ENCODE measurements around the gene MLC1. TPM values are rescaled to one million over a fixed set of nuclear protein-coding genes. Genes with fewer than 3 reads are reported as not detected.

MLC1 gene
- total RNA-seq, 2 experiments from 2014 or later: 1.9 to 2.9 TPM

GRCh38 chr22:50063589-50064393 is 21.4 kb downstream of the MLC1 start:
- no peaks in the 10 kb centered on the region for H3K9me3 Mint-ChIP-seq (ENCODE audit: low read depth)
- no peak for DNase-seq

GRCh38 chr22:50062509-50063135 is 22.6 kb downstream of the MLC1 start:
- CTCF ChIA-PET: no interaction called here
- Mint-ChIP-seq H3K9me3 (ENCODE audit: low read depth) (no peaks in the 10 kb centered on the region), H3K27me3 (peaks cover 17% of the 10 kb centered on the region), H3K4me1 (no peaks in the 10 kb centered on the region), H3K27ac (peak overlapping the region; percentile 1), H3K36me3 (no peaks in the 10 kb centered on the region), H3K4me3 (no peak overlapping the region)
- ATAC-seq (no peak), DNase-seq (no peak)

More at GRCh38 chr22:50063589-50064393, 21.4 kb downstream of the MLC1 start:
- H3K4me1 Mint-ChIP-seq: no peaks in the 10 kb centered on the region
- no peaks in the 10 kb centered on the region for H3K36me3 Mint-ChIP-seq
- CTCF ChIA-PET: interaction anchor here (1.3 kb wide), 1 partner anchor 33 kb away, joined by 3 read pairs; no protein-coding TSS in a partner anchor
- H3K27ac Mint-ChIP-seq: no peak overlapping the region
- peaks cover 14% of the 10 kb centered on the region for H3K27me3 Mint-ChIP-seq
- no peak for ATAC-seq
- no peak overlapping the region for H3K4me3 Mint-ChIP-seq

- Mint-ChIP-seq H3K4me3 (no peak overlapping the region), H3K27ac (no peak overlapping the region), H3K36me3 (no peaks in the 10 kb centered on the region), H3K4me1 (no peaks in the 10 kb centered on the region), H3K9me3 (ENCODE audit: low read depth) (no peaks in the 10 kb centered on the region), H3K27me3 (peaks cover 19% of the 10 kb centered on the region)
- ATAC-seq (no peak), DNase-seq (no peak)
- CTCF ChIA-PET: no interaction called here
These were observed 23.3 kb downstream of the MLC1 start for GRCh38 chr22:50061824-50062355.

- H3K4me1 Mint-ChIP-seq: no peaks in the 10 kb centered on the region
- peaks cover 19% of the 10 kb centered on the region for H3K27me3 Mint-ChIP-seq
- H3K9me3 Mint-ChIP-seq (ENCODE audit: low read depth): no peaks in the 10 kb centered on the region
- CTCF ChIA-PET: no interaction called here
- no peak for DNase-seq
- no peak overlapping the region for H3K4me3 Mint-ChIP-seq
- H3K27ac Mint-ChIP-seq: no peak overlapping the region
- no peaks in the 10 kb centered on the region for H3K36me3 Mint-ChIP-seq
- ATAC-seq: no peak
These were observed 23.9 kb downstream of the MLC1 start for GRCh38 chr22:50061141-50061823.

- Mint-ChIP-seq H3K4me1 (no peaks in the 10 kb centered on the region), H3K9me3 (ENCODE audit: low read depth) (no peaks in the 10 kb centered on the region), H3K27me3 (peaks cover 21% of the 10 kb centered on the region), H3K36me3 (no peaks in the 10 kb centered on the region), H3K4me3 (no peak overlapping the region), H3K27ac (no peak overlapping the region)
- no peak for DNase-seq
- no peak for ATAC-seq
- CTCF ChIA-PET: no interaction called here
These were observed 24.6 kb downstream of the MLC1 start for GRCh38 chr22:50060441-50061140.

- ATAC-seq: no peak
- Mint-ChIP-seq H3K27ac (no peak overlapping the region), H3K4me3 (no peak overlapping the region)
These were observed 25.4 kb downstream of the MLC1 start for GRCh38 chr22:50059881-50060262.

GRCh38 chr22:50058906-50059880 is 26.0 kb downstream of the MLC1 start:
- ATAC-seq (no peak), DNase-seq (no peak)
- peaks cover 23% of the 10 kb centered on the region for H3K27me3 Mint-ChIP-seq
- no peaks in the 10 kb centered on the region for H3K36me3 Mint-ChIP-seq
- CTCF ChIA-PET: no interaction called here
- no peaks in the 10 kb centered on the region for H3K4me1 Mint-ChIP-seq
- H3K9me3 Mint-ChIP-seq (ENCODE audit: low read depth): no peaks in the 10 kb centered on the region
- H3K27ac Mint-ChIP-seq: no peak overlapping the region
- no peak overlapping the region for H3K4me3 Mint-ChIP-seq

More at GRCh38 chr22:50059881-50060262, 25.4 kb downstream of the MLC1 start:
- peaks cover 23% of the 10 kb centered on the region for H3K27me3 Mint-ChIP-seq
- DNase-seq: no peak
- H3K9me3 Mint-ChIP-seq (ENCODE audit: low read depth): no peaks in the 10 kb centered on the region
- CTCF ChIA-PET: no interaction called here
- H3K36me3 Mint-ChIP-seq: no peaks in the 10 kb centered on the region
- no peaks in the 10 kb centered on the region for H3K4me1 Mint-ChIP-seq

- Mint-ChIP-seq H3K27me3 (peaks cover 23% of the 10 kb centered on the region), H3K36me3 (no peaks in the 10 kb centered on the region), H3K4me3 (no peak within 1 kb of the TSS), H3K9me3 (ENCODE audit: low read depth) (peaks cover 2% of the 10 kb centered on the region), H3K4me1 (no peaks in the 10 kb centered on the region), H3K27ac (no peak within 1 kb of the TSS)
- DNase-seq (no peak), ATAC-seq (peak; percentile 20)
- CTCF ChIA-PET: no interaction called here
These were observed 26.9 kb downstream of the MLC1 start, which contains the start of gene TTLL8 for GRCh38 chr22:50058061-50058905. Gene TTLL8, minus strand, starts transcription at chr22:50058298.

- Mint-ChIP-seq H3K36me3 (no peaks in the 10 kb centered on the region), H3K27me3 (peaks cover 23% of the 10 kb centered on the region), H3K27ac (no peak overlapping the region), H3K9me3 (ENCODE audit: low read depth) (peaks cover 2% of the 10 kb centered on the region), H3K4me3 (no peak overlapping the region), H3K4me1 (no peaks in the 10 kb centered on the region)
- DNase-seq (no peak), ATAC-seq (no peak)
- CTCF ChIA-PET: no interaction called here
These were observed 27.8 kb downstream of the MLC1 start for GRCh38 chr22:50057278-50058060.

- peaks cover 2% of the 10 kb centered on the region for H3K9me3 Mint-ChIP-seq (ENCODE audit: low read depth)
- no peak for DNase-seq
- H3K27ac Mint-ChIP-seq: no peak overlapping the region
- no peak overlapping the region for H3K4me3 Mint-ChIP-seq
- CTCF ChIA-PET: interaction anchor here (1.3 kb wide), 1 partner anchor 29 kb away, joined by 3 read pairs; the partner anchor contains the start of gene MLC1
- no peaks in the 10 kb centered on the region for H3K4me1 Mint-ChIP-seq
- no peak for ATAC-seq
- no peaks in the 10 kb centered on the region for H3K36me3 Mint-ChIP-seq
- peaks cover 28% of the 10 kb centered on the region for H3K27me3 Mint-ChIP-seq
These were observed 28.8 kb downstream of the MLC1 start for GRCh38 chr22:50056214-50056972.
